CD14-positive monocyte (primary cell): ENCODE results near the gene APOC4. TPM values are rescaled to one million over a fixed set of nuclear protein-coding genes. Genes with fewer than 3 reads are reported as not detected.

Experiments used
- DNase-seq, 3 donors: peaks; one replicate each; pipeline ENCODE4 v3.0.0-alpha.2; 2011 to 2022
- H2AFZ ChIP-seq: 2 replicates; pipeline ENCODE4 v1.6.0; 2012; ENCODE audit warnings: mild to moderate bottlenecking, low read depth, low read length, inconsistent platforms; ENCODE audit not compliant: insufficient read depth, poor library complexity, severe bottlenecking
- H3K27ac ChIP-seq, 2 donors: 1 replicate in 1 of 2; 2 replicates in 1 of 2; pipeline ENCODE4 v1.5.1; 2012 to 2013; ENCODE audit warnings: low read length in 2 of 2, control low read depth in 1 of 2, inconsistent platforms in 1 of 2, low read depth in 1 of 2, mild to moderate bottlenecking in 1 of 2
- H3K27me3 ChIP-seq, 2 donors: one replicate each; pipeline versions ENCODE4 v1.6.0 to v1.6.1; 2011 to 2013; ENCODE audit warnings: low read length in 2 of 2; ENCODE audit not compliant: control insufficient read depth in 2 of 2, insufficient read depth in 2 of 2
- H3K36me3 ChIP-seq, 2 donors: replicated peaks in 1 of 2; 1 replicate in 1 of 2; 2 replicates in 1 of 2; pipeline versions ENCODE4 v1.5.1 to v1.6.1; 2012 to 2013; ENCODE audit warnings: low read length in 2 of 2, control low read depth in 1 of 2, inconsistent platforms in 1 of 2, mild to moderate bottlenecking in 1 of 2; ENCODE audit not compliant: insufficient read depth in 2 of 2, control insufficient read depth in 1 of 2
- H3K4me1 ChIP-seq, 2 donors: 1 replicate in 1 of 2; 2 replicates in 1 of 2; pipeline versions ENCODE4 v1.5.1 to v1.6.1; 2012 to 2013; ENCODE audit warnings: low read length in 2 of 2, control low read depth in 1 of 2, inconsistent platforms in 1 of 2, mild to moderate bottlenecking in 1 of 2, moderate library complexity in 1 of 2; ENCODE audit not compliant: insufficient read depth in 2 of 2, control insufficient read depth in 1 of 2
- H3K4me2 ChIP-seq: replicated peaks from 2 replicates; pipeline ENCODE3; 2012; ENCODE audit warnings: low read length, moderate library complexity, mild to moderate bottlenecking; ENCODE audit not compliant: poor library complexity, severe bottlenecking; ENCODE audit errors: extremely low read depth
- H3K4me3 ChIP-seq, 3 experiments: fragments of 200-600 bp in 1 of 3; sonication (generic) in 1 of 3; replicated peaks in 1 of 3; 1 replicate in 2 of 3; 2 replicates in 1 of 3; pipeline ENCODE4 v1.5.1; 2011 to 2013; ENCODE audit warnings: low read length in 3 of 3, mild to moderate bottlenecking in 3 of 3, control low read depth in 2 of 3, low read depth in 2 of 3, inconsistent platforms in 1 of 3, moderate library complexity in 1 of 3
- H3K79me2 ChIP-seq: 2 replicates; pipeline ENCODE4 v1.6.0; 2012; ENCODE audit warnings: mild to moderate bottlenecking, control low read depth, inconsistent platforms, low read length, moderate library complexity; ENCODE audit not compliant: insufficient read depth
- H3K9ac ChIP-seq: 2 replicates; pipeline ENCODE4 v1.6.0; 2017; ENCODE audit warnings: low read length, mild to moderate bottlenecking; ENCODE audit not compliant: insufficient read depth, poor library complexity, severe bottlenecking
- H3K9me3 ChIP-seq, 2 donors: replicated peaks in 1 of 2; 1 replicate in 1 of 2; 2 replicates in 1 of 2; pipeline versions ENCODE4 v1.5.1 to v1.6.1; 2012 to 2013; ENCODE audit warnings: low read length in 2 of 2, control low read depth in 1 of 2; ENCODE audit not compliant: control insufficient read depth in 1 of 2, insufficient read depth in 1 of 2
- H4K20me1 ChIP-seq: 2 replicates; pipeline ENCODE4 v1.6.0; 2012; ENCODE audit warnings: mild to moderate bottlenecking, low read length, control low read depth, moderate library complexity; ENCODE audit not compliant: insufficient read depth
- H3K27ac Mint-ChIP-seq, 7 donors: one replicate each; pipeline ENCODE4 v1.8.0; 2020; ENCODE audit warnings: mild to moderate bottlenecking in 7 of 7, mixed read lengths in 7 of 7, moderate library complexity in 6 of 7, inconsistent platforms in 2 of 7
- H3K27me3 Mint-ChIP-seq, 3 donors: one replicate each; pipeline ENCODE4 v1.8.0; 2021 to 2022; ENCODE audit warnings: low read depth in 3 of 3, mild to moderate bottlenecking in 3 of 3, mixed read lengths in 3 of 3, moderate library complexity in 3 of 3, inconsistent platforms in 1 of 3
- H3K36me3 Mint-ChIP-seq, 2 donors: one replicate each; pipeline ENCODE4 v1.8.0; 2020; ENCODE audit warnings: mixed read lengths in 2 of 2, inconsistent platforms in 1 of 2, mild to moderate bottlenecking in 1 of 2
- H3K4me1 Mint-ChIP-seq: one replicate; pipeline ENCODE4 v1.8.0; 2020; ENCODE audit warnings: mild to moderate bottlenecking, mixed read lengths
- H3K4me3 Mint-ChIP-seq, 2 donors: one replicate each; pipeline ENCODE4 v1.8.0; 2020; ENCODE audit warnings: mild to moderate bottlenecking in 2 of 2, mixed read lengths in 2 of 2, moderate library complexity in 1 of 2
- H3K9me3 Mint-ChIP-seq, 7 donors: one replicate each; pipeline ENCODE4 v1.8.0; 2020 to 2022; ENCODE audit warnings: mixed read lengths in 7 of 7, mild to moderate bottlenecking in 6 of 7, moderate library complexity in 6 of 7, inconsistent platforms in 2 of 7
- CTCF ChIP-seq: fragments of 200-600 bp; IDR thresholded peaks from one replicate; pipeline ENCODE4 v1.8.0; 2022; ENCODE audit warnings: antibody characterized with exemption, mild to moderate bottlenecking
- WGBS: methylation state at CpG from one replicate; pipeline ENCODE4 v1.1.5; 2013; ENCODE audit warnings: missing lambda C conversion rate; ENCODE audit not compliant: insufficient coverage; 5-methylcytosine and 5-hydroxymethylcytosine counted together
- intact Hi-C, 2 donors: fragments of 100-400 bp; cut with micrococcal nuclease; formaldehyde crosslinking; loops; one replicate each; pipeline versions ENCODE4 v1.15.0 to v1.15.1; 2023
- polyA plus RNA-seq, 3 donors: library from polyadenylated mRNA; depleted of rRNA in 1 of 3; unstranded in 2 of 3; stranded (reverse) in 1 of 3; fragments of 300-500 nt in 2 of 3; fragments of >200 nt in 1 of 3; fragmentation: Illumina TruSeq in 2 of 3; gene quantifications; 1 replicate in 2 of 3; 2 replicates in 1 of 3; pipeline ENCODE4 v1.2.3, GENCODE V29; 2012 to 2021

The APOC4 gene
- polyA plus RNA-seq, 3 donors = not detected

GRCh38 chr19:44960906-44961728 is 19.1 kb downstream of the APOC4 start:
- TF ChIP-seq CTCF = no peak
- H4K20me1 ChIP-seq = peaks cover 66% of the 10 kb centered on the region
- no peak for DNase-seq
- no peak overlapping the region for H3K9ac ChIP-seq
- H3K4me1 ChIP-seq = peaks cover 7 to 15% of the 10 kb centered on the region in 2 donors
- intact Hi-C loops = no loop called here
- 93% methylated on average over 6 of the region's 8 CpGs for WGBS
- Mint-ChIP-seq H3K36me3 (peaks cover 39 to 63% of the 10 kb centered on the region in 2 donors), H3K27ac (peak overlapping the region in 3 of 7 donors; percentile 29 to 58 (median 40)), H3K4me1 (peaks cover 25% of the 10 kb centered on the region), H3K27me3 (no peaks in the 10 kb centered on the region), H3K9me3 (no peaks in the 10 kb centered on the region), H3K4me3 (no peak overlapping the region)
- H2AFZ ChIP-seq = no peak overlapping the region
- H3K79me2 ChIP-seq = peaks cover 74% of the 10 kb centered on the region
- H3K27me3 ChIP-seq = no peaks in the 10 kb centered on the region
- H3K9me3 ChIP-seq = no peaks in the 10 kb centered on the region
- H3K4me3 ChIP-seq = no peak overlapping the region
- H3K27ac ChIP-seq = peak overlapping the region in 1 of 2 donors; percentile 44
- H3K4me2 ChIP-seq = no peak overlapping the region
- H3K36me3 ChIP-seq = peaks cover 39 to 59% of the 10 kb centered on the region in 2 donors

- no peak for DNase-seq
- H3K36me3 ChIP-seq = peaks cover 41 to 66% of the 10 kb centered on the region in 2 donors
- H2AFZ ChIP-seq = no peak overlapping the region
- H3K9me3 Mint-ChIP-seq = no peaks in the 10 kb centered on the region
- H3K27me3 Mint-ChIP-seq = no peaks in the 10 kb centered on the region
- peaks cover 18% of the 10 kb centered on the region for H3K4me1 Mint-ChIP-seq
- H4K20me1 ChIP-seq = peaks cover 59% of the 10 kb centered on the region
- intact Hi-C loops = no loop called here
- peak overlapping the region in 1 of 2 donors; percentile 44 for H3K27ac ChIP-seq
- H3K4me3 Mint-ChIP-seq = no peak overlapping the region
- H3K79me2 ChIP-seq = peaks cover 67% of the 10 kb centered on the region
- no peak overlapping the region for H3K4me3 ChIP-seq
- no peaks in the 10 kb centered on the region for H3K27me3 ChIP-seq
- 100% methylated on average over 5 of the region's 8 CpGs for WGBS
- H3K4me2 ChIP-seq = no peak overlapping the region
- peak overlapping the region in 2 of 7 donors; percentile 29 to 40 for H3K27ac Mint-ChIP-seq
- H3K4me1 ChIP-seq = peaks cover under 1 to 8% of the 10 kb centered on the region in 2 donors
- no peak for TF ChIP-seq CTCF
- no peaks in the 10 kb centered on the region for H3K9me3 ChIP-seq
- no peak overlapping the region for H3K9ac ChIP-seq
- H3K36me3 Mint-ChIP-seq = peaks cover 44 to 70% of the 10 kb centered on the region in 2 donors
These were observed 19.8 kb downstream of the APOC4 start for GRCh38 chr19:44961821-44962220.
